GM18511 (cell line): ENCODE data around the gene NUFIP1.
"Not testable (repeated sequence)": the region's sequence is repeated elsewhere in the genome, so short reads cannot be mapped to it uniquely, and the experiment has no call there.

Experiments used
- ATAC-seq: cut with Tn5 transposase; IDR thresholded peaks from one replicate; pipeline ENCODE4 v1.9.1; 2021; ENCODE audit warnings: mild to moderate bottlenecking, moderate library complexity; ENCODE audit not compliant: unreplicated experiment

The NUFIP1 gene

GRCh38 chr13:44921931-44922758 lies 67.1 kb downstream of the NUFIP1 start:
- no peak for ATAC-seq

- ATAC-seq: no peak
Measured at GRCh38 chr13:44921246-44921877, 67.9 kb downstream of the NUFIP1 start.

GRCh38 chr13:44920013-44920412 lies 69.3 kb downstream of the NUFIP1 start:
- ATAC-seq: no peak

GRCh38 chr13:44919104-44919804 lies 70.0 kb downstream of the NUFIP1 start:
- ATAC-seq: no peak

GRCh38 chr13:44918326-44919103 lies 70.8 kb downstream of the NUFIP1 start:
- ATAC-seq: peak; percentile 88

GRCh38 chr13:44917589-44918325 lies 71.5 kb downstream of the NUFIP1 start:
- peak; percentile 84 for ATAC-seq

- no peak for ATAC-seq
Measured at GRCh38 chr13:44912278-44913016, 76.8 kb downstream of the NUFIP1 start.

GRCh38 chr13:44908712-44909111 lies 80.6 kb downstream of the NUFIP1 start:
- no peak for ATAC-seq

- no peak for ATAC-seq
Measured at GRCh38 chr13:44908266-44908665, 81.0 kb downstream of the NUFIP1 start.

- ATAC-seq: no peak
Measured at GRCh38 chr13:44906713-44907112, 82.6 kb downstream of the NUFIP1 start.

GRCh38 chr13:44906230-44906629 lies 83.0 kb downstream of the NUFIP1 start:
- no peak for ATAC-seq

- ATAC-seq: no peak
Measured at GRCh38 chr13:44905556-44905955, 83.7 kb downstream of the NUFIP1 start.

- ATAC-seq: no peak
Measured at GRCh38 chr13:44904967-44905366, 84.3 kb downstream of the NUFIP1 start.

GRCh38 chr13:44903574-44903985 lies 85.7 kb downstream of the NUFIP1 start:
- no peak for ATAC-seq

GRCh38 chr13:44902738-44903137 lies 86.5 kb downstream of the NUFIP1 start:
- no peak for ATAC-seq

GRCh38 chr13:44899967-44900366 lies 89.3 kb downstream of the NUFIP1 start:
- ATAC-seq: no peak

- not testable (repeated sequence) for ATAC-seq
Measured at GRCh38 chr13:44898308-44898707, 91.0 kb downstream of the NUFIP1 start.

GRCh38 chr13:44895953-44896335 lies 93.3 kb downstream of the NUFIP1 start:
- ATAC-seq: no peak

GRCh38 chr13:44895264-44895952 lies 93.9 kb downstream of the NUFIP1 start:
- no peak for ATAC-seq
